Measurements from ENCODE around the gene SLC28A2. TPM values are rescaled to one million over a fixed set of nuclear protein-coding genes. Genes with fewer than 3 reads are reported as not detected.

Gene SLC28A2
- total RNA-seq, 1 experiment from 2014 or later: not detected

DNA sequence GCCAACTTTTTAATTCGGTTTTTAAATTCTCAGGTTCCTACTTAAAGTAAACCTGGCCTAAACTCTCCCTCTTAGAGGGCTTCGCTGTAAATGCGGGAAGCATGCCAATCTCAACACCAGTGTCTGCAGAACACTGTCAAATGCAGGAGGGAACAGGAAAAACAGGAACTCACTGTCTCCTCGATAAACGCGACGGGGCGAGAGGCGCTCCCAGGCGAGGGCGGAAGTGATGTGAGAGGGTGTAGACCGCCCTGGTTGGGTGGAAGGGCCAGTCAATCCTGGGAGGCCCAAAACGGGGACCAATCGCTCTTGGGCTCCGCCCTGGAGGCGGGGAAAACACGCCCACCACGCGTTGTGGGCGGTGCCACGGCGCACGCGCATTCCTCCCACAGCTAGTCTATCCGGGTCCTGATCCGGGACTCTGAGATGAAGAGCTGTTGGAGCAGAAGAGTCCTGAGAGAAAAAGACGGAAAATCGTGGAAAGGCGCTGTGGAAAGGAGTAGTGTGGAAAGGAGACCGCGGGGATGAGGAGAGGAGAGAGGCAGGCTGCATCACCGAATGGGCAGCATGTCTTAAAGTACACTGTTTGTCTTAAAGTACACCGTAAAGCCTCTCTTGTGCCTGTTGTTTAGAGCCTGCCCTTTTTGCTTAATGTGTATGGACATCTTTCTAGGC is 27.1 kb downstream of the SLC28A2 start:
- TF ChIP-seq, protein P1, sequence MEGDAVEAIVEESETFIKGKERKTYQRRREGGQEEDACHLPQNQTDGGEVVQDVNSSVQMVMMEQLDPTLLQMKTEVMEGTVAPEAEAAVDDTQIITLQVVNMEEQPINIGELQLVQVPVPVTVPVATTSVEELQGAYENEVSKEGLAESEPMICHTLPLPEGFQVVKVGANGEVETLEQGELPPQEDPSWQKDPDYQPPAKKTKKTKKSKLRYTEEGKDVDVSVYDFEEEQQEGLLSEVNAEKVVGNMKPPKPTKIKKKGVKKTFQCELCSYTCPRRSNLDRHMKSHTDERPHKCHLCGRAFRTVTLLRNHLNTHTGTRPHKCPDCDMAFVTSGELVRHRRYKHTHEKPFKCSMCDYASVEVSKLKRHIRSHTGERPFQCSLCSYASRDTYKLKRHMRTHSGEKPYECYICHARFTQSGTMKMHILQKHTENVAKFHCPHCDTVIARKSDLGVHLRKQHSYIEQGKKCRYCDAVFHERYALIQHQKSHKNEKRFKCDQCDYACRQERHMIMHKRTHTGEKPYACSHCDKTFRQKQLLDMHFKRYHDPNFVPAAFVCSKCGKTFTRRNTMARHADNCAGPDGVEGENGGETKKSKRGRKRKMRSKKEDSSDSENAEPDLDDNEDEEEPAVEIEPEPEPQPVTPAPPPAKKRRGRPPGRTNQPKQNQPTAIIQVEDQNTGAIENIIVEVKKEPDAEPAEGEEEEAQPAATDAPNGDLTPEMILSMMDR (conservative IDR thresholded peaks at IDR 0.05; ENCODE audit: low read depth, low read length): no peak
- peak overlapping the region; percentile 73 for H3K27ac ChIP-seq (ENCODE audit: low read depth, low read length, poor library complexity, severe bottlenecking)
- POLR2A ChIA-PET (ENCODE audit: low non-redundant PET): no interaction called here

DNA sequence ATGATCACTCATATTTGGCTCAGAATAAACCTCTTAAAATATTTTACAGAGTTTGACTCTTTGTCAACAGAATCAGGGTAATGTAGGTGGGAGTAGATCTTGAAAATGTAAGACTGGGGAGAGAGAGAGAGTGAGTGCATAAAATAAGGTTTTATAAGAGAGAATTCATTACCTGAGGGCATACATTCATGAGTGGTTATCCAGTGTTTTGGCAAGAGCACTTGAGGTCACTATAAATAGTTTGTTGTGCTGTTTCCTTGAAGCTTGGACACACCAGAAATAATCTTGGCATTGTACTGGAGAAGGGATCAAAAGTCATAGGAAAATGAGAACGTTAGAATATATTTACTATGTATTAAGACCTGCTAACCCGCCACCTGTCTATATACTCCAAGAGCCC is 33.4 kb downstream of the SLC28A2 start:
- DNase-seq (ENCODE audit: low spot score): no peak
- ChIA-PET POLR2A (ENCODE audit: low non-redundant PET) (no interaction called here), CTCF (interaction anchor here (0.7 kb wide), 1 partner anchor 159 kb away, joined by 3 read pairs; no protein-coding TSS in a partner anchor)
- BruUV-seq (replicated peaks): no TSS peak
- intact Hi-C loops (cut with micrococcal nuclease; ENCODE audit: unreplicated experiment): no loop called here
- H3K36me3 ChIP-seq (ENCODE audit: insufficient read depth, low read length, poor library complexity, severe bottlenecking): no peaks in the 10 kb centered on the region
- H3K4me3 ChIP-seq (ENCODE audit: low read depth, low read length, poor library complexity, severe bottlenecking): no peak overlapping the region
- H3K9me3 ChIP-seq (ENCODE audit: low read depth, low read length, poor library complexity, severe bottlenecking): no peaks in the 10 kb centered on the region
- H3K4me1 ChIP-seq (ENCODE audit: insufficient read depth, low read length, poor library complexity, severe bottlenecking): no peaks in the 10 kb centered on the region
- peaks cover 4% of the 10 kb centered on the region for H3K27me3 ChIP-seq (replicated peaks; ENCODE audit: insufficient read depth, low read depth, low read length, poor library complexity)
- TF ChIP-seq, protein P1 (conservative IDR thresholded peaks at IDR 0.05; ENCODE audit: low read depth, low read length): no peak
- no peak for TF ChIP-seq EZH2 (IDR thresholded peaks at IDR 0.05; ENCODE audit: borderline replicate concordance, low read depth, low read length, poor library complexity, severe bottlenecking)
- H3K27ac ChIP-seq (ENCODE audit: low read depth, low read length, poor library complexity, severe bottlenecking): no peak overlapping the region

More for the DNA sequence above, 27.1 kb downstream of the SLC28A2 start:
- H3K4me1 ChIP-seq (ENCODE audit: insufficient read depth, low read length, poor library complexity, severe bottlenecking): peaks cover 3% of the 10 kb centered on the region
- no peaks in the 10 kb centered on the region for H3K9me3 ChIP-seq (ENCODE audit: low read depth, low read length, poor library complexity, severe bottlenecking)
- BruUV-seq (replicated peaks): no TSS peak
- intact Hi-C loops (cut with micrococcal nuclease; ENCODE audit: unreplicated experiment): no loop called here
- H3K4me3 ChIP-seq (ENCODE audit: low read depth, low read length, poor library complexity, severe bottlenecking): peak overlapping the region; percentile 51
- no peaks in the 10 kb centered on the region for H3K27me3 ChIP-seq (replicated peaks; ENCODE audit: insufficient read depth, low read depth, low read length, poor library complexity)
- no peaks in the 10 kb centered on the region for H3K36me3 ChIP-seq (ENCODE audit: insufficient read depth, low read length, poor library complexity, severe bottlenecking)
- CTCF ChIA-PET: interaction anchor here (0.6 to 1.7 kb wide), 2 partner anchors 116 to 161 kb away, joined by 3 to 5 read pairs; no protein-coding TSS in a partner anchor
- peak; percentile 99 for DNase-seq (ENCODE audit: low spot score)

DNA sequence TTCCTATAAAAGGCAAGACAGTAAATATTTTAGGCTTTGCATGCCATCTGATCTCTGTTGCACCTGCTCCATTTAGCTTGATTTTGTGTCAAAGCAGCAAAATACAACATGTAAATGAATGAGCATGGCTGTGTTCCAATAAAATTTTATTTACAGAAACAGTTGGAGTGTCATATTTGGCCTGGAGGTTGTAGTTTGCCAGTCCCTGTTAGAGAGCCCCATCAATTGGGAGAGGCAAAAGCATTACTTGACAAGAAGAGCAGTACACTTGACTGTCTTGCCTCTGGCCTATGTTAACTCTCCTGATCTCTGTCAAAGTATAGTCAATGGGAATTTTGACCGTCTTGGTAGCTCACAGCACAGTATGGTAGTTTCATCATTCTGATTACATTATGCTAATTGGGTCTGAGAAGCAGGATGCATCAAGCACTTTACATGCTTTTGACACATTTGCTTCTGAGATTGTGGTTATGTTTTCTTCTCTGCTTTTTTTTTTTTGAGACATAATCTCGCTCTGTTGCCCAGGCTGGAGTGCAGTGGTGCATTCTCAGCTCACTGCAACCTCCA is 35.4 kb downstream of the SLC28A2 start:
- intact Hi-C loops (cut with micrococcal nuclease; ENCODE audit: unreplicated experiment): no loop called here
- TF ChIP-seq, protein P1 (conservative IDR thresholded peaks at IDR 0.05; ENCODE audit: low read depth, low read length): no peak
- no peak for TF ChIP-seq EZH2 (IDR thresholded peaks at IDR 0.05; ENCODE audit: borderline replicate concordance, low read depth, low read length, poor library complexity, severe bottlenecking)
- ChIA-PET POLR2A (ENCODE audit: low non-redundant PET) (no interaction called here), CTCF (no interaction called here)
- no peak for DNase-seq (ENCODE audit: low spot score)
- no peak overlapping the region for H3K4me3 ChIP-seq (ENCODE audit: low read depth, low read length, poor library complexity, severe bottlenecking)
- H3K27me3 ChIP-seq (replicated peaks; ENCODE audit: insufficient read depth, low read depth, low read length, poor library complexity): peaks cover 4% of the 10 kb centered on the region
- H3K4me1 ChIP-seq (ENCODE audit: insufficient read depth, low read length, poor library complexity, severe bottlenecking): no peaks in the 10 kb centered on the region
- no peaks in the 10 kb centered on the region for H3K36me3 ChIP-seq (ENCODE audit: insufficient read depth, low read length, poor library complexity, severe bottlenecking)
- no peaks in the 10 kb centered on the region for H3K9me3 ChIP-seq (ENCODE audit: low read depth, low read length, poor library complexity, severe bottlenecking)
- no TSS peak for BruUV-seq (replicated peaks)
- no peak overlapping the region for H3K27ac ChIP-seq (ENCODE audit: low read depth, low read length, poor library complexity, severe bottlenecking)
